GM23338 (cell line): ENCODE measurements around the gene CNTNAP5. TPM values are rescaled to one million over a fixed set of nuclear protein-coding genes. Genes with fewer than 3 reads are reported as not detected.

Experiments used
- ATAC-seq: fragments of 200-7000 bp; cut with Tn5 transposase; 3 replicates; pipeline ENCODE4 v1.9.1; 2020
- DNase-seq: peaks from one replicate; pipeline ENCODE4 v3.0.0-alpha.2; 2015; ENCODE audit warnings: low spot score
- H2AFZ ChIP-seq: fragments of 200-600 bp; sonication (generic); 2 replicates; pipeline ENCODE4 v1.8.0; 2016; ENCODE audit warnings: antibody characterized with exemption, mild to moderate bottlenecking, moderate library complexity
- H3F3A ChIP-seq: fragments of 200-600 bp; sonication (generic); replicated peaks from 2 replicates; pipeline ENCODE4 v1.8.0; 2017; ENCODE audit warnings: antibody characterized with exemption, mixed run types, low read depth
- H3K27ac ChIP-seq: fragments of 200-600 bp; sonication (generic); 2 replicates; pipeline ENCODE4 v1.6.1; 2016; ENCODE audit warnings: low read depth
- H3K27me3 ChIP-seq: fragments of 200-600 bp; sonication (generic); 2 replicates; pipeline ENCODE4 v1.8.0; 2016; ENCODE audit warnings: mild to moderate bottlenecking, mixed run types, moderate library complexity; ENCODE audit not compliant: insufficient read depth
- H3K36me3 ChIP-seq: fragments of 200-600 bp; sonication (generic); 2 replicates; pipeline ENCODE4 v1.8.0; 2016; ENCODE audit warnings: mild to moderate bottlenecking; ENCODE audit not compliant: insufficient read depth
- H3K4me1 ChIP-seq: fragments of 200-600 bp; sonication (generic); 2 replicates; pipeline ENCODE4 v1.8.0; 2016; ENCODE audit warnings: mild to moderate bottlenecking, moderate library complexity; ENCODE audit not compliant: insufficient read depth
- H3K4me2 ChIP-seq: fragments of 200-600 bp; sonication (generic); 2 replicates; pipeline ENCODE4 v1.7.1; 2017; ENCODE audit warnings: mixed run types
- H3K4me3 ChIP-seq: fragments of 200-600 bp; sonication (generic); 2 replicates; pipeline ENCODE4 v1.6.1; 2016; ENCODE audit warnings: mixed run types
- H3K79me2 ChIP-seq: fragments of 200-600 bp; sonication (generic); replicated peaks from 2 replicates; pipeline ENCODE4 v1.8.0; 2017; ENCODE audit warnings: mild to moderate bottlenecking; ENCODE audit not compliant: insufficient read depth
- H3K9me2 ChIP-seq: fragments of 200-600 bp; sonication (generic); 2 replicates; pipeline ENCODE4 v1.8.0; 2017; ENCODE audit not compliant: insufficient read depth
- H4K20me1 ChIP-seq: fragments of 200-600 bp; sonication (generic); replicated peaks from 2 replicates; pipeline ENCODE4 v1.8.0; 2017; ENCODE audit warnings: mild to moderate bottlenecking; ENCODE audit not compliant: insufficient read depth
- H3K27ac Mint-ChIP-seq: 2 replicates; pipeline ENCODE4 v1.8.0; 2020; ENCODE audit warnings: inconsistent platforms, mild to moderate bottlenecking, moderate library complexity, mixed read lengths
- H3K27me3 Mint-ChIP-seq: 3 replicates; pipeline ENCODE4 v1.8.0; 2022; ENCODE audit warnings: low read depth, mild to moderate bottlenecking, moderate library complexity, mixed read lengths, inconsistent platforms; ENCODE audit not compliant: insufficient read depth, poor library complexity
- H3K36me3 Mint-ChIP-seq: 3 replicates; pipeline ENCODE4 v1.8.0; 2021; ENCODE audit warnings: low read depth, mild to moderate bottlenecking, inconsistent platforms, moderate library complexity, mixed read lengths
- H3K4me1 Mint-ChIP-seq: 3 replicates; pipeline ENCODE4 v1.8.0; 2020; ENCODE audit warnings: mild to moderate bottlenecking, inconsistent platforms, mixed read lengths
- H3K4me3 Mint-ChIP-seq: 3 replicates; pipeline ENCODE4 v1.8.0; 2021; ENCODE audit warnings: moderate library complexity, mild to moderate bottlenecking, inconsistent platforms, mixed read lengths
- H3K9me3 Mint-ChIP-seq: 3 replicates; pipeline ENCODE4 v1.8.0; 2020; ENCODE audit warnings: moderate library complexity, mild to moderate bottlenecking, inconsistent platforms, mixed read lengths
- CREB1 ChIP-seq: fragments of 250-450 bp; sonication (Bioruptor Pico); IDR thresholded peaks from 2 replicates; pipeline ENCODE4 v1.5.0; 2020; ENCODE audit warnings: low read depth, mild to moderate bottlenecking, moderate library complexity
- CTCF ChIP-seq, 2 experiments: fragments of 200-600 bp in 1 of 2; sonication (generic) in 1 of 2; conservative IDR thresholded peaks; 2 replicates each; pipeline versions ENCODE4 v1.5.1 to v1.6.1; 2016 to 2017; ENCODE audit warnings: antibody characterized with exemption in 2 of 2, low read depth in 2 of 2, mild to moderate bottlenecking in 2 of 2, moderate library complexity in 1 of 2
- ETS1 ChIP-seq: IDR thresholded peaks from 2 replicates; pipeline ENCODE4 v1.6.1; 2016; ENCODE audit warnings: antibody characterized with exemption
- EZH2 ChIP-seq: fragments of 200-600 bp; sonication (generic); IDR thresholded peaks from one replicate; pipeline ENCODE4 v1.8.0; 2017; ENCODE audit warnings: antibody characterized with exemption, mild to moderate bottlenecking, low read depth; ENCODE audit not compliant: unreplicated experiment
- JUNB ChIP-seq: IDR thresholded peaks from one replicate; pipeline ENCODE4 v1.6.1; 2016; ENCODE audit warnings: antibody characterized with exemption; ENCODE audit not compliant: unreplicated experiment
- NANOG ChIP-seq: IDR thresholded peaks from 2 replicates; pipeline ENCODE4 v1.6.1; 2016; ENCODE audit warnings: antibody characterized with exemption, borderline replicate concordance
- ZNF114 ChIP-seq: fragments of 250-450 bp; sonication (Bioruptor Pico); IDR thresholded peaks from 2 replicates; pipeline ENCODE4 v1.5.0; 2020; ENCODE audit warnings: mild to moderate bottlenecking, moderate library complexity
- ZNF331 ChIP-seq: fragments of 250-450 bp; sonication (Bioruptor Pico); IDR thresholded peaks from 2 replicates; pipeline ENCODE4 v1.5.0; 2020; ENCODE audit warnings: low read depth, mild to moderate bottlenecking, moderate library complexity
- ZNF462 ChIP-seq: fragments of 250-450 bp; sonication (Bioruptor Pico); IDR thresholded peaks from 2 replicates; pipeline ENCODE4 v1.5.0; 2020; ENCODE audit warnings: mild to moderate bottlenecking, moderate library complexity
- polyA plus RNA-seq: library from polyadenylated mRNA; unstranded; fragments of >200 nt; fragmentation: Nextera tagmentation; extraction: Ambion mirVana; gene quantifications from 2 replicates; pipeline ENCODE4 v1.2.1, GENCODE V29; 2016
- total RNA-seq: library from RNA; depleted of rRNA; stranded (reverse); fragments of >200 nt; shearing (Covaris generic); gene quantifications from 2 replicates; pipeline ENCODE4 v1.2.3, GENCODE V29; 2014

CNTNAP5 gene
- total and polyA plus RNA-seq, 2 experiments from 2014 or later = 0.49 to 0.50 TPM

GRCh38 chr2:124908411-124908810 is 883.3 kb downstream of the CNTNAP5 start:
- H3K27me3 ChIP-seq = no peaks in the 10 kb centered on the region
- H3K27ac ChIP-seq = no peak overlapping the region
- no peaks in the 10 kb centered on the region; the same call in 2 of the 3 replicates for H3K4me1 Mint-ChIP-seq
- no peak overlapping the region for H3K27ac Mint-ChIP-seq
- no peak overlapping the region for H3K4me2 ChIP-seq
- H3K4me3 Mint-ChIP-seq = no peak overlapping the region
- no peak overlapping the region for H3K4me3 ChIP-seq
- no peak for DNase-seq
- H3K4me1 ChIP-seq = no peaks in the 10 kb centered on the region
- no peaks in the 10 kb centered on the region for H3K27me3 Mint-ChIP-seq
- H3K9me3 Mint-ChIP-seq = no peaks in the 10 kb centered on the region; the same call in 2 of the 3 replicates
- no peaks in the 10 kb centered on the region for H3K79me2 ChIP-seq
- H3K36me3 Mint-ChIP-seq = no peaks in the 10 kb centered on the region
- no peak overlapping the region for H2AFZ ChIP-seq
- H3K36me3 ChIP-seq = no peaks in the 10 kb centered on the region
- no peaks in the 10 kb centered on the region for H4K20me1 ChIP-seq
- no peak for TF ChIP-seq EZH2
- TF ChIP-seq CREB1 (CRISPR knock-in tag) = no peak
- TF ChIP-seq ZNF331 (CRISPR knock-in tag) = no peak
- TF ChIP-seq JUNB = no peak
- no peak for TF ChIP-seq NANOG
- no peak for TF ChIP-seq ETS1
- TF ChIP-seq ZNF114 (CRISPR knock-in tag) = no peak
- no peak for TF ChIP-seq ZNF462 (CRISPR knock-in tag)
- no peak for TF ChIP-seq CTCF (conservative IDR thresholded peaks at IDR 0.05; ENCODE audit: low read depth in 2 of 2)
- ATAC-seq = no peak
- no peaks in the 10 kb centered on the region for H3F3A ChIP-seq
- no peaks in the 10 kb centered on the region for H3K9me2 ChIP-seq
